HepG2 (cell line): ENCODE data around the gene POLR3H. TPM values are rescaled to one million over a fixed set of nuclear protein-coding genes. Genes with fewer than 3 reads are reported as not detected.
A peak's percentile ranks its signal among the peaks of the same experiment; 100 is the strongest.

Experiments
- BRCA1 ChIP-seq: sonication (generic); formaldehyde crosslinking; IDR thresholded peaks from 2 replicates; pipeline ENCODE4 v1.4.0; 2020; ENCODE audit warnings: missing genetic modification reagents
- ELF4 ChIP-seq: sonication (generic); formaldehyde crosslinking; IDR thresholded peaks from 2 replicates; pipeline ENCODE4 v1.5.0; 2020; ENCODE audit warnings: missing genetic modification reagents, mild to moderate bottlenecking, moderate library complexity, borderline replicate concordance
- FOXK1 ChIP-seq: sonication (generic); formaldehyde crosslinking; IDR thresholded peaks from 2 replicates; pipeline ENCODE4 v1.4.0; 2020; ENCODE audit warnings: low read depth, missing genetic modification reagents, borderline replicate concordance
- KDM4B ChIP-seq: sonication (generic); formaldehyde crosslinking; IDR thresholded peaks from 2 replicates; pipeline ENCODE4 v1.4.0; 2020; ENCODE audit warnings: missing genetic modification reagents
- MED1 ChIP-seq: sonication (generic); formaldehyde crosslinking; IDR thresholded peaks from 2 replicates; pipeline ENCODE4 v1.4.0; 2020; ENCODE audit warnings: missing genetic modification reagents
- MTF1 ChIP-seq: sonication (generic); formaldehyde crosslinking; IDR thresholded peaks from 2 replicates; pipeline ENCODE4 v1.5.0; 2020; ENCODE audit warnings: missing genetic modification reagents
- NCOA2 ChIP-seq: sonication (generic); formaldehyde crosslinking; IDR thresholded peaks from 2 replicates; pipeline ENCODE4 v1.8.0; 2022; ENCODE audit warnings: inconsistent platforms
- POLR2G ChIP-seq: fragments of 200-400 bp; formaldehyde crosslinking; IDR thresholded peaks from 2 replicates; pipeline ENCODE4 v1.6.1; 2018; ENCODE audit warnings: mild to moderate bottlenecking, low read depth, low read length, moderate library complexity
- SATB2 ChIP-seq: sonication (generic); formaldehyde crosslinking; IDR thresholded peaks from 2 replicates; pipeline ENCODE4 v1.5.0; 2020; ENCODE audit warnings: missing genetic modification reagents
- TP53 ChIP-seq: sonication (generic); formaldehyde crosslinking; conservative IDR thresholded peaks from 2 replicates; pipeline ENCODE4 v1.4.0; 2020; ENCODE audit warnings: missing genetic modification reagents
- TRIM24 ChIP-seq: sonication (generic); formaldehyde crosslinking; IDR thresholded peaks from 2 replicates; pipeline ENCODE4 v1.8.0; 2022; ENCODE audit warnings: mild to moderate bottlenecking, missing genetic modification reagents
- WIZ ChIP-seq: sonication (generic); formaldehyde crosslinking; IDR thresholded peaks from 2 replicates; pipeline ENCODE4 v1.5.1; 2020; ENCODE audit warnings: mild to moderate bottlenecking, missing genetic modification reagents
- ZNF335 ChIP-seq: sonication (generic); formaldehyde crosslinking; IDR thresholded peaks from 2 replicates; pipeline ENCODE4 v1.4.0; 2020; ENCODE audit warnings: missing genetic modification reagents
- ZNF577 ChIP-seq: sonication (generic); formaldehyde crosslinking; IDR thresholded peaks from 2 replicates; pipeline ENCODE4 v1.4.0; 2020; ENCODE audit warnings: mild to moderate bottlenecking, low read depth, missing genetic modification reagents, borderline replicate concordance
- polyA plus RNA-seq, 8 experiments: library from polyadenylated mRNA; depleted of rRNA in 3 of 8; stranded (reverse) in 7 of 8; unstranded in 1 of 8; fragments of >200 nt; fragmentation: Illumina TruSeq in 4 of 8; extraction: Trizol in 4 of 8; gene quantifications; 2 replicates each; pipeline versions ENCODE4 v1.2.1 to v1.2.3, GENCODE V29; 2011 to 2016; ENCODE audit warnings: low read depth in 4 of 8, missing spikeins in 1 of 8, mixed read lengths in 1 of 8; ENCODE audit not compliant: insufficient read depth in 1 of 8
- total RNA-seq, 5 experiments: library from RNA; depleted of rRNA; stranded (reverse); fragments of >200 nt; fragmentation: Illumina TruSeq; extraction: Trizol; gene quantifications; 2 replicates each; pipeline ENCODE4 v1.2.3, GENCODE V29; 2016; ENCODE audit warnings: low read depth in 1 of 5
- TF ChIP-seq, protein P1 (sequence below): sonication (generic); formaldehyde crosslinking; IDR thresholded peaks from 2 replicates; pipeline ENCODE4 v1.4.0; 2020; ENCODE audit warnings: missing genetic modification reagents, borderline replicate concordance
- TF ChIP-seq, protein P2 (sequence below): sonication (generic); formaldehyde crosslinking; IDR thresholded peaks from 2 replicates; pipeline ENCODE4 v1.8.0; 2022; ENCODE audit warnings: missing genetic modification reagents, mild to moderate bottlenecking, inconsistent platforms, borderline replicate concordance
- TF ChIP-seq, protein P3 (sequence below): sonication (generic); formaldehyde crosslinking; IDR thresholded peaks from 2 replicates; pipeline ENCODE4 v1.8.1; 2023; ENCODE audit warnings: mild to moderate bottlenecking, missing genetic modification reagents, borderline replicate concordance
- TF ChIP-seq, protein P4 (sequence below): sonication (generic); formaldehyde crosslinking; conservative IDR thresholded peaks from 2 replicates; pipeline ENCODE4 v1.8.0; 2022; ENCODE audit warnings: missing genetic modification reagents
- TF ChIP-seq, protein P5 (sequence below): sonication (generic); formaldehyde crosslinking; IDR thresholded peaks from 2 replicates; pipeline ENCODE4 v1.9.0; 2022; ENCODE audit warnings: missing genetic modification reagents, mild to moderate bottlenecking, borderline replicate concordance

The POLR3H gene
- total and polyA plus RNA-seq, 2 of the 13 experiments (the other 11 are each of a cell fraction or from before 2014, with no cell fraction given) = 10.3 to 28.6 TPM

DNA sequence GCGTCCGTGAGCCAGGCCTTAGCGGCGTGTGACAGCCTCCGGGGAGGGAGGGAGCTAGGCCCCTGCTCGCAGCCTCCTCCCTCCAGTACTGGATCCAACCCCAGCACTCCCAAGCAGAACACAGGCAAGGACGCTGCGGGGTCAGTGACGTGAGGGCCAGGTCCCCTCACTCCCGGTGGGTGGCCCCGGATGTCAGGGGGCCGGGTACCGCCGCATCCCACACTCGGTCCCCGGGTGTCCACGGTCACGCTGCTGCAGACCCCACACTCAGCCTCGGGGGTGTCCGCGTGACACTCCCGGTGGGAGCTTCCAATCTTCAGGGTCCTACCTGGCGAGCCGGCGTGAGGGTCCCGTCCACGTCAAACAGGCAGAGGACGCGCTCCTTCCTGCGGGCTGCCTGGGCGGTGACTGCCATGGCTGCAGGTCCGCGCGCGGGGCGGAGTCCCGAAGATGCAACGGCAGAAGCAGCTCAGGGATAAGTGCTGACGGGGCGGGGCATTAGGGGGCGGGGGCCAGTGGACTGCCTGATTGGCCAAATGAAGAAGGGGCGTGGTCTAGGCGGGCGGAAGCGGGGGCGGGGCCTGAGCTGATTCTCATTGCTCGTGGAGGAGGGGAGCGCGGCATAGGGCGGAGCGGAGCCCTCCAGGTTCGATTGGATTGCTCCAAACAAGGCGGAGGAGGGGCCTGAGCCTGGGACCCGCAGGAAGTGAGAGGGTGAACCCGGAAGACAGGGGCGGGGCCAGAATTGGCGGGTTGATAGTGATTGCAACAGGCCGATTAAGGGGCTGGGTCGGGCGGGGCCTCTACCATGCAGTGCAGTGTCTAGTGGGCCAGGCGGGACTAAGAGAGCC, 45.3 kb upstream of the POLR3H start, which contains the start of gene PMM1 (continued):
- TF ChIP-seq, protein P1, sequence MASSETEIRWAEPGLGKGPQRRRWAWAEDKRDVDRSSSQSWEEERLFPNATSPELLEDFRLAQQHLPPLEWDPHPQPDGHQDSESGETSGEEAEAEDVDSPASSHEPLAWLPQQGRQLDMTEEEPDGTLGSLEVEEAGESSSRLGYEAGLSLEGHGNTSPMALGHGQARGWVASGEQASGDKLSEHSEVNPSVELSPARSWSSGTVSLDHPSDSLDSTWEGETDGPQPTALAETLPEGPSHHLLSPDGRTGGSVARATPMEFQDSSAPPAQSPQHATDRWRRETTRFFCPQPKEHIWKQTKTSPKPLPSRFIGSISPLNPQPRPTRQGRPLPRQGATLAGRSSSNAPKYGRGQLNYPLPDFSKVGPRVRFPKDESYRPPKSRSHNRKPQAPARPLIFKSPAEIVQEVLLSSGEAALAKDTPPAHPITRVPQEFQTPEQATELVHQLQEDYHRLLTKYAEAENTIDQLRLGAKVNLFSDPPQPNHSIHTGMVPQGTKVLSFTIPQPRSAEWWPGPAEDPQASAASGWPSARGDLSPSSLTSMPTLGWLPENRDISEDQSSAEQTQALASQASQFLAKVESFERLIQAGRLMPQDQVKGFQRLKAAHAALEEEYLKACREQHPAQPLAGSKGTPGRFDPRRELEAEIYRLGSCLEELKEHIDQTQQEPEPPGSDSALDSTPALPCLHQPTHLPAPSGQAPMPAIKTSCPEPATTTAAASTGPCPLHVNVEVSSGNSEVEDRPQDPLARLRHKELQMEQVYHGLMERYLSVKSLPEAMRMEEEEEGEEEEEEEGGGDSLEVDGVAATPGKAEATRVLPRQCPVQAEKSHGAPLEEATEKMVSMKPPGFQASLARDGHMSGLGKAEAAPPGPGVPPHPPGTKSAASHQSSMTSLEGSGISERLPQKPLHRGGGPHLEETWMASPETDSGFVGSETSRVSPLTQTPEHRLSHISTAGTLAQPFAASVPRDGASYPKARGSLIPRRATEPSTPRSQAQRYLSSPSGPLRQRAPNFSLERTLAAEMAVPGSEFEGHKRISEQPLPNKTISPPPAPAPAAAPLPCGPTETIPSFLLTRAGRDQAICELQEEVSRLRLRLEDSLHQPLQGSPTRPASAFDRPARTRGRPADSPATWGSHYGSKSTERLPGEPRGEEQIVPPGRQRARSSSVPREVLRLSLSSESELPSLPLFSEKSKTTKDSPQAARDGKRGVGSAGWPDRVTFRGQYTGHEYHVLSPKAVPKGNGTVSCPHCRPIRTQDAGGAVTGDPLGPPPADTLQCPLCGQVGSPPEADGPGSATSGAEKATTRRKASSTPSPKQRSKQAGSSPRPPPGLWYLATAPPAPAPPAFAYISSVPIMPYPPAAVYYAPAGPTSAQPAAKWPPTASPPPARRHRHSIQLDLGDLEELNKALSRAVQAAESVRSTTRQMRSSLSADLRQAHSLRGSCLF (CRISPR knock-in tag) = no peak
- TF ChIP-seq MTF1 (CRISPR knock-in tag) (no peak), POLR2G (peak; percentile 90), NCOA2 (CRISPR knock-in tag) (no peak), ZNF577 (no peak), ZNF335 (no peak), MED1 (CRISPR knock-in tag) (no peak), FOXK1 (CRISPR knock-in tag) (no peak; the same call in 1 of the 2 replicates), KDM4B (no peak), SATB2 (no peak), BRCA1 (CRISPR knock-in tag) (no peak), ELF4 (CRISPR knock-in tag) (no peak), TRIM24 (CRISPR knock-in tag) (no peak), TP53 (CRISPR knock-in tag) (no peak), WIZ (CRISPR knock-in tag) (no peak)
- TF ChIP-seq, protein P2, sequence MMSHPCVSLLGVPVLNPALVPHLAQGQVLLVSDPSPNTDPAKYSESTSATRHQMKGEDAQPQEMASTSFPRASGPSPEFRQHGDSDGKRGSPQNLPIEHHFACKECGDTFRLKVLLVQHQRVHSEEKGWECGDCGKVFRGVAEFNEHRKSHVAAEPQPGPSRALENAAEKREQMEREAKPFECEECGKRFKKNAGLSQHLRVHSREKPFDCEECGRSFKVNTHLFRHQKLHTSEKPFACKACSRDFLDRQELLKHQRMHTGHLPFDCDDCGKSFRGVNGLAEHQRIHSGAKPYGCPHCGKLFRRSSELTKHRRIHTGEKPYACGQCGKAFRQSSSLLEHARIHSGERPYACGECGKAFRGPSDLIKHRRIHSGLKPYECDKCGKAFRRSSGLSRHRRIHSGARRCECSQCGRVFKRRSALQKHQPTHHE (CRISPR knock-in tag) = no peak
- TF ChIP-seq, protein P3, sequence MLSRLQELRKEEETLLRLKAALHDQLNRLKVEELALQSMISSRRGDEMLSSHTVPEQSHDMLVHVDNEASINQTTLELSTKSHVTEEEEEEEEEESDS (CRISPR knock-in tag) = no peak
- TF ChIP-seq, protein P4, sequence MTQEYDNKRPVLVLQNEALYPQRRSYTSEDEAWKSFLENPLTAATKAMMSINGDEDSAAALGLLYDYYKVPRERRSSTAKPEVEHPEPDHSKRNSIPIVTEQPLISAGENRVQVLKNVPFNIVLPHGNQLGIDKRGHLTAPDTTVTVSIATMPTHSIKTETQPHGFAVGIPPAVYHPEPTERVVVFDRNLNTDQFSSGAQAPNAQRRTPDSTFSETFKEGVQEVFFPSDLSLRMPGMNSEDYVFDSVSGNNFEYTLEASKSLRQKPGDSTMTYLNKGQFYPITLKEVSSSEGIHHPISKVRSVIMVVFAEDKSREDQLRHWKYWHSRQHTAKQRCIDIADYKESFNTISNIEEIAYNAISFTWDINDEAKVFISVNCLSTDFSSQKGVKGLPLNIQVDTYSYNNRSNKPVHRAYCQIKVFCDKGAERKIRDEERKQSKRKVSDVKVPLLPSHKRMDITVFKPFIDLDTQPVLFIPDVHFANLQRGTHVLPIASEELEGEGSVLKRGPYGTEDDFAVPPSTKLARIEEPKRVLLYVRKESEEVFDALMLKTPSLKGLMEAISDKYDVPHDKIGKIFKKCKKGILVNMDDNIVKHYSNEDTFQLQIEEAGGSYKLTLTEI = no peak
- TF ChIP-seq, protein P5, sequence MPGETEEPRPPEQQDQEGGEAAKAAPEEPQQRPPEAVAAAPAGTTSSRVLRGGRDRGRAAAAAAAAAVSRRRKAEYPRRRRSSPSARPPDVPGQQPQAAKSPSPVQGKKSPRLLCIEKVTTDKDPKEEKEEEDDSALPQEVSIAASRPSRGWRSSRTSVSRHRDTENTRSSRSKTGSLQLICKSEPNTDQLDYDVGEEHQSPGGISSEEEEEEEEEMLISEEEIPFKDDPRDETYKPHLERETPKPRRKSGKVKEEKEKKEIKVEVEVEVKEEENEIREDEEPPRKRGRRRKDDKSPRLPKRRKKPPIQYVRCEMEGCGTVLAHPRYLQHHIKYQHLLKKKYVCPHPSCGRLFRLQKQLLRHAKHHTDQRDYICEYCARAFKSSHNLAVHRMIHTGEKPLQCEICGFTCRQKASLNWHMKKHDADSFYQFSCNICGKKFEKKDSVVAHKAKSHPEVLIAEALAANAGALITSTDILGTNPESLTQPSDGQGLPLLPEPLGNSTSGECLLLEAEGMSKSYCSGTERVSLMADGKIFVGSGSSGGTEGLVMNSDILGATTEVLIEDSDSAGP = peak; percentile 69; the same call in 1 of the 2 replicates
